Measurements from ENCODE around the gene LDHD.
A peak's percentile ranks its signal among the peaks of the same experiment; 100 is the strongest.
"Not testable (repeated sequence)": the region's sequence is repeated elsewhere in the genome, so short reads cannot be mapped to it uniquely, and the experiment has no call there.

The LDHD gene
- total RNA-seq: 0 to 0.44 (median 0.06) reads per million in 4 experiments

DNA sequence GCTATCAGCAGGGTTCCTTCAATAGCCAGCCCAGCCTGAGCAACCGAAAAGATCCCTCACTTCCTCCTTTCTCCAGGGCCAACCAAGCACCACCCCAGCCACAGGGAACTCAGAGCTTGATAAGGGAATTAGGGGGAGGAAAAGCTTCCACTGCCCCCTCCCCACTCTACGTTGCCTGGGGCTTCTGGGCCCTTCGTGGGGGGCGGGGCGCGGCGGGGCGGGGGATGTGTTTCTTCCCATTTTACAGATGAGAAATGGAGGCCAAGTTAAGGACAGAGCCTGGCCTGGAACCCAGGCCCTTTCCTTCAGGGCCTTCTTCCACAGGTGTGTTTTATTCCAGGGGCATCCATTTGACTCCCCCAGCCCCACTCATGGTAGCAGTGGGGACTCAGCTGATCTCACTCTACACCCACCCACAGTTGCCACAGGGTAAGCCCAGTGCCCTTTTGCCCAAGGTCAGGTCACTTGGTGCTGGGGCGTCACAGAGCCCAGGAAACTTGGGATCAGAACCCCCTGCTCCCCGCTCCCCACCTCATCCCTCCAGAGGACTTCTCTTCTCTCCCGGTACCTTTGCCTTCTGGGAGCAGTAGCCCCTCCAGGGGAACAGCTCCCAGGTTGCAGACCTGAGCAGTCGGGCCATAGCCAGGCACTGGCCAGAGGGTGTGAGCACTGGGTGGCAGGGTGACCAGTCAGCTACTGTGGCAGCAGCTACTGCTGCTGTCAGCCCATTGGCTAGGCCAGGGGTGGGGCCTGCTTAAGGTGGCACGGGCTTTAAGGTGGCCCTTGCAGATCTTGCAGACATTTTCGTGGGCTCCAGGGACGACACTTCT, at the start of gene LDHD:
Gene LDHD, minus strand, starts transcription at position 700 of the 830 bp plus-strand sequence. Its CDS starts 60 bp downstream, at position 640.
- DNase-seq: no peak

GRCh38 chr16:75160386-75160785, 43.8 kb upstream of the LDHD start:
- DNase-seq: no peak

DNA sequence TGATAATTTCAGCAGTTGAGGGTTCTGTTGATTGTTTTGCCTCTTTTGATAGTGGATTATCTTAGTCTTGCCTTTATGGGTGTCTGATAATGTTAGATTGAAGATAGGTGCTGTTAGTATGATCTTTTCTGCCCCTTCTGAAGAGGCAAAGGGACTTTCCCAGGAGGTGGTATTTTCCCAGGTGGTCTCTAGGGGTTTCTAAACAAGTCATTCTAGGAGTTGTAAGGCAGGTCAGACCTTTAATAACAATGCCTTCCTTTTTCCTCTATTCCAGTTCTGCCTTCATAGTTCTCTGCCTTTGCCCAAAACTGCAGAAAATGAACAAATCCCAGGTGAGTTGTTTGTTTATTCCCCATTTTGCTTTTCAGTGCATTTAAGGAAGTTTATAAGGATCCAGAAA, 36.1 kb upstream of the LDHD start:
- no peak for DNase-seq

GRCh38 chr16:75151798-75152197, 35.2 kb upstream of the LDHD start:
- no peak for DNase-seq

DNA sequence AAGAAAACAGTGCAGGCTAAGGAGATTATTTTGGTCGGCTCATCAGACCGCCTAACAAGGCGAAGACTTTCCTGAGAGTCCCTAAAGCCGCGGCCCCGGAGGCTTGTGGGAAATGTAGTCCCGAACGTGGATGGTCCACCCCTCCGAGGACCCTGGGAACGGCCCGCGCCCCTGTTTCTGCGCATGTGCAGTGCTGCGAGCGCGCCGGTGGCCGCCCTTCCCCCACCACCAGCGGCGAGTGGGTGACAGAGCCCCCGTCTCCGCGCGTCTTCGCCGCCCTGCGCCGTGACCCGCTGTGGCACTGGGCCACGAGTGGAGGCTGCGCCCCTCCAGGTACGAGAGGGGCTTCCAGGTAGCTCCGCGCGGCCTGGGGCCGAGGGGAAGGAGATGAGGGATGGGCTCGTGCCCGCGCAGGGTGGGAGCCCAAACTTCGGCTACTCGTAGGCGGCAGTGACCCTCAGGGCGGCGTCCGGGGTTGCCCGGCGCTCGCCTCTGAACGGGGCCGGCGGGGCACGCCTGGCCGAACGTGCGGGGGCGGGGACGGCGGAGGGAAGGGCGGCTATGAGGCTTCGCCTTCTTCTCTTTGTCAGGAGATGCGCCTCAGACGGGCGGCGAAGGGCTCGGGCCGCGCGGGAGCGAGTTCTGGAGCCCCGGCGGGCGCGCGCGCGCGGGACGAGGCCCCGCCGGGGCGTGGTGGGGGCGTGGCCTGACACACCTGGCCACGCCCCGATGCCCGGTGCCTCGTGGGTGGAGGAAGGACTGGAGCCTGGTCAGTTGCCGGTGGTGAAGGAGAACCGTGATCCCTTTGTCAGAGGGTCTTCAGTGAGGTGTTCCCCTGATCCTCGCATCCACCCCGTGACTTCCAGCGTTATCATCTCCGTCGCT, 32.0 kb upstream of the LDHD start, which contains the start of gene ZFP1:
Gene ZFP1, plus strand, starts transcription at position 214 of the 885 bp plus-strand sequence. CDS start 4,428 bp downstream, outside the sequence.
- DNase-seq: peak; percentile 96

- DNase-seq: no peak
Observed at GRCh38 chr16:75147968-75148310, 31.4 kb upstream of the LDHD start.

GRCh38 chr16:75143941-75144340, 27.4 kb upstream of the LDHD start:
- DNase-seq: no peak

DNA sequence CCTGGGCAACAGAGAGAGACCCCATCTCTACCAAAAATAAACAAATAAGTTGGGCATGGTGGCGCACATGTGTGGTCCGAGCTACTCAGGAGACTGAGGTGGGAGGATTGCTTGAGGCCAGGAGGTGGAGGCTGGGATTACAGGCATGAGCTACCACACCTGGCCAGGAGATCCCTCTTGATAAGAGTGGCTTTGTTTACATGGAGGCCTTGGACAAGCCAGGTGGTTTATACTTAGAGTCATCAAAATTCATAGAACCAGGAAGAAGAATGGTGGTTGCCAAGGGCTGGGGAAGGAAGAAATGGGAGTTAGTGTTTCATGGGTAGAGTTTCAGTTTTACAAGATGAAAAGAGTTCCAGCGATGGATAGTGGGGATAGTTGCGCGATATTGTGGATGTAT, 22.9 kb upstream of the LDHD start:
- no peak for DNase-seq

DNA sequence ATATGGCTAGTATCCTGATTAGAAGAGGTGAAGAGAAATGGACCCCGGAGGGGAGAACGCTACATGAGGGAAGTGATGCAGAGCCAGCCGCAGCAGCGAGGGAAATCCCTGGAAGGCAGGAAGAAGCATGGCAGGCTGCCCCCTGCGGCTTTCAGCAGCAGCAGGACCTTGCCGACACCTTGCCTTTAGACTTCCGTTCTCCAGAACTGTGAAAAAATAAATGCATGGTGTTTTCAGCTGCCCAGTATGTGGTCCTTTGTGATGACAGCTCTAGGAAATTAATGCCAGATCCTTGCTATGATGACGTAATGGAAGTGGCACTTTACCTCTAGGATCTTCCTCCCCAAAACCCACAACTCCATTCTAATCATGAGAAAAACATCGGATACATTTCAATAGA, 22.1 kb upstream of the LDHD start:
- no peak for DNase-seq

- DNase-seq: no peak
Observed at GRCh38 chr16:75138233-75138632, 21.7 kb upstream of the LDHD start.

- DNase-seq: no peak
Observed at GRCh38 chr16:75131081-75131480, 14.5 kb upstream of the LDHD start.

GRCh38 chr16:75130150-75130771, 13.7 kb upstream of the LDHD start:
- no peak for DNase-seq

DNA sequence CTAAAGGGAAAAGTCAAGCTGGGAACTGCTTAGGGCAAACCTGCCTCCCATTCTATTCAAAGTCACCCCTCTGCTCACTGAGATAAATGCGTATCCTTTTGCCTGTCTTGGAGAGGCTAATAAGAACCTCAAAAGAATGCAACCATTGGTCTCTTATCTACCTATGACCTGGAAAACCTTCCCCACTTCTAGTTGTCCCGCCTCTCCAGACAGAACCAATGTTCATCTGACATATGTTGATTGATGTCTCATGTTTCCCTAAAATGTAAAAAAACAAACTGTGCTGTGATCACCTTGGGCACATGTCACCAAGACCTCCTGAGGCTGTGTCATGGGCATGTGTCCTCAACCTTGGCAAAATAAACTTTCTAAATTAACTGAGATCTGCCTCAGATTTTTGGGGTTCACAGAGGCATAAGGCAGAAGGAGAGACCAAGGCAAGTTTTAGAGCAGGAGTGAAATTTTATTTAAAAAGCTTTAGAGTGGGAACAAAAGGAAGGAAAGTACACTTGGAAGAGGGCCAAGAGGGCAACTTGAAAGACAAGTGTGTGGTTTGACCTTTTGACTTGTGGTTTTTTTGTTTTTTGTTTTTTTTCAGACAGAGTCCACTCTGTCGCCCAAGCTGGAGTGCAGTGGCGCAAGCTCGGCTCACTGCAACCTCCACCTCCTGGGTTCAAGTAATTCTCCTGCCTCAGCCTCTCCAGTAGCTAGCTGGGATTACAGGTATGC, 13.0 kb upstream of the LDHD start:
- not testable (repeated sequence) for DNase-seq

- no peak for DNase-seq
Observed at GRCh38 chr16:75127713-75128415, 11.3 kb upstream of the LDHD start.

DNA sequence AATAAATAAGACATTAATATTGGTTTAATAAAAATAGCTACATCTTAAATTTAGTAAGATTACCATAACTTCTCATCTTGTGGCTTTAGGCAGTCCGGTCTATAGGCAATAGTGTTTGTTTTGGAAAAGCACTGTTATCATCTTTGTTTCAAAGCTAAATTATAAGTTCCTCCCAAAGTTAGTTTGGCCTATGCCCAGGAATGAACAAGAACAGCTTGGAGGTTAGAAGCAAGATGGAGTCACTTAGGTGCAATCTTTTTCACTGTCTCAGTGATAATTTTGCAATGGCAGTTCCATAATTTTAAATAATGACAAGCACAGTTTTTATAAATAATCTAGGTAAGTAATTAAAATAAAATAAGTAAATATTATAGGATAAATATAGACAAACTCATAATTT, 6.0 kb upstream of the LDHD start:
- DNase-seq: no peak

DNA sequence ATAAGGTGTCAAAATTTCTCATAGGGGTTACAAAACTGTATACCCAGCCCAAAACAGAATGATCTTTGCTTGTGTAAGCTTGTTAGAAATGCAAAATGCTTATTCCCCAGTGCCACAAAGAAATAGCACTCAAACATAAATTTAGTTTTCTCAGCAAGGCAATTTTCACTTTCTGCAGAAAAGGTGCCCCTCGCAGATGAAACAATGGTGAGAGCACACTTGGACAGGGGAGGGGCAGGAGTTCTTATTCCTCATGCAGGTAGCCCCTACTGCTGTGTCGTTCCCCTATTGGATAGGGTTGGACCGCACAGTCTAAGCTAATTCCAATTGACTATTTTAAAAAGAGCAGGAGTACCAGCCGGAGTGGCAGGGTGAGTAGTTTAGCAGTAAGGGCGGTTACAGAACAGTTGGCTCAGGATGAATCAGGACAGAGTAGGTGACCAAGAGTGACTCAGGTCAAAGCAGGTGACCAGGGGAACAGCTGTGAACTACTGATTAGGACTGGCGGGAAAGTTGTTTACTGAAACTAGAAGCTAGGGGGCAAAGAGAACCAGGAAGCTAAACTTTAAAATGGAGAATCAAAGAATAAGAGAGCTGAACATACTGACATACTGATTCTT, 5.5 kb upstream of the LDHD start:
- DNase-seq: no peak

- no peak for DNase-seq
Observed at GRCh38 chr16:75120253-75120652, 3.7 kb upstream of the LDHD start.

GRCh38 chr16:75118943-75119539, 2.5 kb upstream of the LDHD start:
- DNase-seq: no peak

- DNase-seq: no peak
Observed at GRCh38 chr16:75116911-75117245, 298 bp upstream of the LDHD start.

DNA sequence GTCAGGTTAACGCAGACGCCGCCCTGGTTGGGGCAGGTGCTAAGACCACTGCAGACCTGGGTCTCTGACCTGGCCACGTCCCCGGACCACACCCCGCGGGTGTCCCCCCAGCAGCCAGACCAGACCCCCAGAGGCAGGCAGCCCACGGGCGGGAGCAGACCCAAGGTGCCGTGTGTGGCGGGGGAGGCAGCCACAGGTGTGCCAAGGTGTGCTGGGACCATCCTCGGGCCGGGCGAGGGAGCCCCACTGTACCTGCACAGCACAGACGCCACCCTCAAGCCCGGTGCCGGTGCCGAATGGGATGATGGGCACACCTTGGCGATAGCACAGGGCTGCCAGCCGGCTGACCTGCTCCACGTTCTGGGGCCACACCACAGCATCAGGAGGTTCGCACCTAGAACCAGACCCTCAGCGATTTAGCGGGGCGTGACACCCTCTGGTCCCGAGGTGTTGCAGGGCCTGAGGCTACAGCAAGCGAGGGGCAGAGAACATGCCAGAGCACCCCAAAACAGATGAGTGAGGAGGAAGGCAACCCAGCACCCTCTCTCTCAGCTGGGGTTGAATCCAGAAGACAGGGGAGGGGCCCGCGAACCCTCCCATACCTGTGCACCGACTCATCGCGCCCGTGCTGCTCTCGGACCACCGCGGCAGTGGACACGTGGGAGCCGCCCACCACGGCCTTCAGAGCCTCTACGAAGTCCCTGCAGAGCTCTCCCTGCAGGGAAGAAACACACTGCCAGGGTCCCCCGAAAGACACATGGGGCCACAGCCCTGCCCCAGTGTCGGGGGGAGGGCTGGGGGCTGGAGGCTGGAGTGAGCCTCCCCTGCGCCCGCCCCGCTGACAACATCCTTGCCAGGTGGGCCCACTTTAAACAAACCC, 1.4 kb downstream of the LDHD start:
- DNase-seq: no peak

All from effector CD8-positive, alpha-beta T cell (primary cell).